Measurements from ENCODE around the gene B3GALT5.

DNA sequence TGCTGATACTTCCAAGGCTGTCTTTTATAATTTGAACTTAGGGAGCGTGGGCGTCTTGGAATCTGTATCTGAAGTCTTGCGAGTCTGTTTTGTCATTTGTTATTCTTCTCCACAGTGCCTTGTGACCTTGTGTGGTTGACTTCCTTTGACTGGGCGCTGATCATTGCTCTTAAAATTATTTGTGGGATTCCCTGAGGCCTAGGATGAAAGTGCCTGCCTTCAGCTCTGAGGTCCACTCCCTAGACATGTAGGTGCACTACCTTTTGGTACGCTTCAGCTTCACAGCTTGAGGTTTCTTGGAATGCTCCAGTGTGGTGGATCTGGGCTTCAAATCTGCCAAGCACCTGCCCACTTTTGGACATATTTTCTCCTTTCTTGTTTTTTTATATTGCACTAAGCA, 82.0 kb downstream of the B3GALT5 start:
- TF ChIP-seq, protein P1, sequence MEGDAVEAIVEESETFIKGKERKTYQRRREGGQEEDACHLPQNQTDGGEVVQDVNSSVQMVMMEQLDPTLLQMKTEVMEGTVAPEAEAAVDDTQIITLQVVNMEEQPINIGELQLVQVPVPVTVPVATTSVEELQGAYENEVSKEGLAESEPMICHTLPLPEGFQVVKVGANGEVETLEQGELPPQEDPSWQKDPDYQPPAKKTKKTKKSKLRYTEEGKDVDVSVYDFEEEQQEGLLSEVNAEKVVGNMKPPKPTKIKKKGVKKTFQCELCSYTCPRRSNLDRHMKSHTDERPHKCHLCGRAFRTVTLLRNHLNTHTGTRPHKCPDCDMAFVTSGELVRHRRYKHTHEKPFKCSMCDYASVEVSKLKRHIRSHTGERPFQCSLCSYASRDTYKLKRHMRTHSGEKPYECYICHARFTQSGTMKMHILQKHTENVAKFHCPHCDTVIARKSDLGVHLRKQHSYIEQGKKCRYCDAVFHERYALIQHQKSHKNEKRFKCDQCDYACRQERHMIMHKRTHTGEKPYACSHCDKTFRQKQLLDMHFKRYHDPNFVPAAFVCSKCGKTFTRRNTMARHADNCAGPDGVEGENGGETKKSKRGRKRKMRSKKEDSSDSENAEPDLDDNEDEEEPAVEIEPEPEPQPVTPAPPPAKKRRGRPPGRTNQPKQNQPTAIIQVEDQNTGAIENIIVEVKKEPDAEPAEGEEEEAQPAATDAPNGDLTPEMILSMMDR (IDR thresholded peaks at IDR 0.05), result no peak
- no peak for TF ChIP-seq POLR2A (IDR thresholded peaks at IDR 0.05)

Data from adrenal gland (tissue), 5 donors.